VCaP (cell line): ENCODE data around the gene WDFY4.

Experiments
- H3K27ac ChIP-seq: fragments of 450-650 bp; 2 replicates; pipeline ENCODE4 v1.5.1; 2017
- TF ChIP-seq, protein P1 (sequence below): fragments of 450-650 bp; conservative IDR thresholded peaks from 2 replicates; pipeline ENCODE4 v1.5.1; 2017; ENCODE audit warnings: mild to moderate bottlenecking, moderate library complexity

Gene WDFY4

DNA sequence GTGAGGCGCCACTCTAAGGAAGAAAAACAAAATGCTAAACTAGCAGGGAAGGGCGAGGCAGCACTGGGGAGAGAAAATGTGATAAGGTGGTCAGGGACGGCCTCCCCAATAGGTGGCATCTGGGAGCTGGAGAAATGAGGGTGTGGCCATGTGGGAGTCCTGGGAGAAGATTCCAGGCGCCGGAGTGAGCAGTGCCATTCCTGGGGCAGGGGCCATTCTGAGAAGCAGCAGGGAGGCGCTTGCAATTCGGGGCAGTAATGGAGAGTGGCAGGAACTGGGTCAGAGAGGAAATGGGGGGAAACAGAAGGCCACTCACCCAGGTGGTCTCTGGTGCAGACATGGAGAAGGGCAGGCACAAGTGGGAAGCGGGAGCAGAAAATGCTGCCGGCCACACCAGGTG is 316.7 kb downstream of the WDFY4 start:
- TF ChIP-seq, protein P1, sequence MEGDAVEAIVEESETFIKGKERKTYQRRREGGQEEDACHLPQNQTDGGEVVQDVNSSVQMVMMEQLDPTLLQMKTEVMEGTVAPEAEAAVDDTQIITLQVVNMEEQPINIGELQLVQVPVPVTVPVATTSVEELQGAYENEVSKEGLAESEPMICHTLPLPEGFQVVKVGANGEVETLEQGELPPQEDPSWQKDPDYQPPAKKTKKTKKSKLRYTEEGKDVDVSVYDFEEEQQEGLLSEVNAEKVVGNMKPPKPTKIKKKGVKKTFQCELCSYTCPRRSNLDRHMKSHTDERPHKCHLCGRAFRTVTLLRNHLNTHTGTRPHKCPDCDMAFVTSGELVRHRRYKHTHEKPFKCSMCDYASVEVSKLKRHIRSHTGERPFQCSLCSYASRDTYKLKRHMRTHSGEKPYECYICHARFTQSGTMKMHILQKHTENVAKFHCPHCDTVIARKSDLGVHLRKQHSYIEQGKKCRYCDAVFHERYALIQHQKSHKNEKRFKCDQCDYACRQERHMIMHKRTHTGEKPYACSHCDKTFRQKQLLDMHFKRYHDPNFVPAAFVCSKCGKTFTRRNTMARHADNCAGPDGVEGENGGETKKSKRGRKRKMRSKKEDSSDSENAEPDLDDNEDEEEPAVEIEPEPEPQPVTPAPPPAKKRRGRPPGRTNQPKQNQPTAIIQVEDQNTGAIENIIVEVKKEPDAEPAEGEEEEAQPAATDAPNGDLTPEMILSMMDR, result peak; percentile 25; the same call in 1 of the 2 replicates
- H3K27ac ChIP-seq, result no peak overlapping the region

- TF ChIP-seq, protein P1, result no peak
- H3K27ac ChIP-seq, result no peak overlapping the region
Observed at GRCh38 chr10:49001870-49002672, 317.4 kb downstream of the WDFY4 start.

GRCh38 chr10:49005270-49005669 is 320.6 kb downstream of the WDFY4 start:
- no peak overlapping the region for H3K27ac ChIP-seq
- TF ChIP-seq, protein P1, result no peak

GRCh38 chr10:49007129-49007528 is 322.5 kb downstream of the WDFY4 start:
- no peak overlapping the region for H3K27ac ChIP-seq
- TF ChIP-seq, protein P1, result no peak

GRCh38 chr10:49008091-49008490 is 323.4 kb downstream of the WDFY4 start:
- TF ChIP-seq, protein P1, result no peak

DNA sequence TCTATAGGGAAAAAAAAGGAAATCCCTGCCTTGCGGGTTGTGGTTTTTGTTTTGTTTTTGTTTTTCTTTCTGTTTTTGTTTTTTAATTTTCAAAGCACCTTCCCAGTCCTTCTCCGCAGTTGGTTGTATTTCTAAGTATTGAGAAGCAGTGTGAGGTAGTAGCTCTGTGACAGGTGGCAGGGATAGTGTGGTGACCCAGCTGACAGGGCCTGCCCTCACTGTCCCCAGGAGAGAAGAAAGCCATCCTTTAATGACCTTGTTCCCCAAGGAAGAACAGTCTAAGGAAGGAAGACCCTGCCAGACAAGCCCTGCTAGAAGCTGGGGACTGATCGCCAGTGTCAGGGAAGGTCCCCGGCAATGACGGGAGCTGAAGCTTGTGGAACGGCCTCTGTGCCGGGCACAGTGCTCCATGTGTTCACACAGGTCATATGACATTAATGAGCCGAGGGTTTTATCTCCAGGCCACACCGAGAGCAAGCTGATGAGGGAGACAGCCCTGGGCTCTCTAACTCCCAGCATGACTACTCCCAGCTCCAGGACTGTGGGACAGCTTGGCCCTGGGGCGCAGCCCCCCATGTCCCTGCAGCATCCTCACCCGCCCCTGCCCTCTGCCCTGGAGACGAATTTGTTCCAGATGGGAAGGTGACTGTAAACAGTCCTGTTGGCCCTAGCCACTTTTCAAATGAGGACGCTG is 324.0 kb downstream of the WDFY4 start:
- TF ChIP-seq, protein P1, result no peak
- no peak overlapping the region for H3K27ac ChIP-seq

More at GRCh38 chr10:49008091-49008490, 323.4 kb downstream of the WDFY4 start:
- H3K27ac ChIP-seq, result no peak overlapping the region

DNA sequence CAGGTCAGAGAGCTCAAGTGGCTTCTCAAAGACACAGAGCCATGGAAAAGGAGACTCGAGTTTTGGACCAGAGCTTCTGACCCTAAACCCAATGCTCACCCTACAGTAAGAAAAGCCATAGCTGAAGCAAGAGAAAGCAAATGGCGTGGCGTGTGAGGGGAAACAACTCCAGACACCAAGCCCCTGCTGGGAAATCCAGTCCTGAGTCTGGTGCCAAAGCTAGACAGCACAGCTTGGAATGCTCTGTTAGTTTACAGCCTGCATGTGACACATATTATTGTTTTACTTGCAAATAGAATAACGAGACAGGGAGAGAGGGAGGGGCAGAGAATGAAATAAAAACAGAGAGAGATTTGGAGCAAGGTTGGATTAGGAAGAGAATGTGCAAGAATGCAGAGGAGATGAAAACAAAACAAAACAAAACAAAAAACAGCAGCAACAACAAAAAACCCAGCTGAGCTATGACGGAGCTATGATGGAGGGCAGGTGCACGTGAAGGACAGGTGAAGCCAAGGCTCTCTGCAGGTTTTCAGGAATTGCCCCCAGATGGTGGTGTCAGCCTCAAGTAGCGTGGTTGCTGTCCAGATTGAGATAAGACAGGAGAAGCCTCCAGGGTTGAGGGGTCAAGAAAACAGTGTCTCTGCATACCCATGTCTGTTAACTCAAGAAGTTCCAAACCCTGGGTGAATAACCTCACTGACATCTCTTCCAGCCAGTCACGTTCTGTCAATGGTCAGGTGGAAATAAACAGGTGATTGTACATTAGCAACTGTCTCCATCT is 324.7 kb downstream of the WDFY4 start:
- TF ChIP-seq, protein P1, result no peak
- no peak overlapping the region for H3K27ac ChIP-seq
